WI38 (cell line): Measurements from ENCODE around the gene ZFP69B.

Experiments
- H3K4me3 ChIP-seq: 2 replicates; pipeline ENCODE4 v1.5.1; 2011; ENCODE audit warnings: low read depth, mild to moderate bottlenecking, control low read depth, low read length
- TF ChIP-seq, protein P1 (sequence below): IDR thresholded peaks from 2 replicates; pipeline ENCODE4 v1.5.1; 2012; ENCODE audit warnings: low read depth, mild to moderate bottlenecking, control low read depth, low read length

The ZFP69B gene

DNA sequence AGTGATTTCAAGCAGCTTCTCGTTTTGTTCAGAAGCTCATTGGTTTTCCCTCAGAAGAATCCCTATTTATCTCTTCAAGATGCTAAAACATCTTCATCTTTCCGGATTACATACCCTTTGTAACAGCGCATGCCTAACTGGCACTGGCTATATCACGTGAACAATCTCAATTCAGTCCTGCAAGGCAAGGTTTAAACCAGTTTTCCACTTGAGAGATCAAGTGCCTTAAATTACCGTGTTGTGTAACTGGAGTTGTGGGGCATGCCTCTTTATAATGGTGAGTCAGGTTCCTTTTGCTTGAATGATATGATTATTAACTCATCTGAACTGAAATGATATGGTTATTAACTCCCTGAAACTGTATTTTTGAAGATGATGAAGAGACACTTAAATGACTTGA lies 11.0 kb upstream of the ZFP69B start:
- no peak overlapping the region for H3K4me3 ChIP-seq
- TF ChIP-seq, protein P1, sequence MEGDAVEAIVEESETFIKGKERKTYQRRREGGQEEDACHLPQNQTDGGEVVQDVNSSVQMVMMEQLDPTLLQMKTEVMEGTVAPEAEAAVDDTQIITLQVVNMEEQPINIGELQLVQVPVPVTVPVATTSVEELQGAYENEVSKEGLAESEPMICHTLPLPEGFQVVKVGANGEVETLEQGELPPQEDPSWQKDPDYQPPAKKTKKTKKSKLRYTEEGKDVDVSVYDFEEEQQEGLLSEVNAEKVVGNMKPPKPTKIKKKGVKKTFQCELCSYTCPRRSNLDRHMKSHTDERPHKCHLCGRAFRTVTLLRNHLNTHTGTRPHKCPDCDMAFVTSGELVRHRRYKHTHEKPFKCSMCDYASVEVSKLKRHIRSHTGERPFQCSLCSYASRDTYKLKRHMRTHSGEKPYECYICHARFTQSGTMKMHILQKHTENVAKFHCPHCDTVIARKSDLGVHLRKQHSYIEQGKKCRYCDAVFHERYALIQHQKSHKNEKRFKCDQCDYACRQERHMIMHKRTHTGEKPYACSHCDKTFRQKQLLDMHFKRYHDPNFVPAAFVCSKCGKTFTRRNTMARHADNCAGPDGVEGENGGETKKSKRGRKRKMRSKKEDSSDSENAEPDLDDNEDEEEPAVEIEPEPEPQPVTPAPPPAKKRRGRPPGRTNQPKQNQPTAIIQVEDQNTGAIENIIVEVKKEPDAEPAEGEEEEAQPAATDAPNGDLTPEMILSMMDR = no peak

DNA sequence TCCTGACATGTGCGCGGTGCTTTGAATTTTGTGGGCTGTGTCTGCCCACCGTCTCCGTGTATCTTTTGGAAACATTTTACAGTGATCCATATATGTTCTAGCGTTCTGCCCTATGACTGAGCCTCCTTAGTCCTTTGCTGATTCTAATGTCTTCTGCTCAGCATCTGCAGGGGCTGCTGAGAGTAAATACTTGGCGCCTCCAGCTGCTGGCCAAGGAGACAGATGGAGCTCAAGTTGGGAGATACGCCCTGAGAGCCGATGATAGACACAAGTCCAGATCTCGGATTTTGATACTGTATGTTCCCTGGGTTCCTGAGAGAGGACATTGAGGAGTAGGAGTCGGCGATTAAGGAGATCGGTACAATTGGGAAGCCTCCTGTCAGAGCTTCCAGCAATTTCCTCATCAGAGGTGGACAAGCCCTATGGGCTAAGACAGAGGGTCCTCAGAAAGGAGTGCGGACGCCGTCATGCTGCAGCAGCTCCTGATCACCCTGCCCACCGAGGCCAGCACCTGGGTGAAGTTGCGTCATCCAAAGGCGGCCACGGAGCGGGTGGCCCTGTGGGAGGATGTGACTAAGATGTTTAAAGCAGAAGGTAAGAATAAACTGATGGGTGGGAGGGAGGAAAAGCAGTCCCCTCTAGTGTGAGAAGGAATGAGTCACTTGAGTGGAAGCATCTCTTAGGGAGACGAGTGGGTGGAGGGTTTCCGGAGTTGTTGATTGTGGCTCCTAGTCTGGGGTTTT lies 390 bp downstream of the ZFP69B start:
- peak overlapping the region; percentile 83 for H3K4me3 ChIP-seq
- TF ChIP-seq, protein P1 = no peak

DNA sequence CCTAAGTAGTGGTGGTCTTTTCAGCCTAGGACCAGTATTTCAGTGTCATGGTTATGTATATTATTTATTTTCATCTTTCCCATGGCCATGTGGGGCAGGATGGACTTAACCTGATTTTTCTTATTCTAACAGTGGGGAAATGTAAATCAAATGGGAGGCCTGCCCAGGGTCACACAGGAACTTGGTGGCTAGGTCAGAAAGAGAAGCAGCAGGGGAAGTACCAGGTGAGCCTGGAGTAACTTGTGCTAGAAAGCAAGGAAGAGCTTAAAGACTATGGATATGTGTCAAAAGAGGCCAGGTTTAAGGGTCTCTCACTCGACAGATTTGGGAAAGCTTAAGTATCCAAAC lies 936 bp downstream of the ZFP69B start:
- TF ChIP-seq, protein P1 = no peak
- H3K4me3 ChIP-seq = peak overlapping the region; percentile 83

DNA sequence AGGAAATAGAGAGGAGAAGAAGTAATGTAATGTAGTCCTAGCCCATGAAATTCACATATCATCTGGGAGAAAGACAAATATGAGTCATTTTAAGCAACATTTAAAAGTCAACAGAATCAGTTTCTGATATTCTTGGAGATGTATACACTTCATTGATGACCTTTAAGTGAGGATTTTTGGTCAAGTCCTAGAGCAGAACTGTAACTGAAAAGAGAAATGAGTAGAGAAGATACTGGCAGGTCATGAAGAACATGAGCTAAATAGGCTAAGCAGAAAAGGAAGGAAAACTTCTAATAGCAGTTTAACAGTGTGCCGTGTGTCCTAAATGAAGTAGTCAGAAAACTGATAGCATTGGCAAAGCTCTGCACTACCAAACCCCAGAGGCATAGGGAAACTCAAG lies 4.6 kb downstream of the ZFP69B start:
- TF ChIP-seq, protein P1 = no peak
- no peak overlapping the region for H3K4me3 ChIP-seq

- H3K4me3 ChIP-seq = no peak overlapping the region
- TF ChIP-seq, protein P1 = no peak
Observed at GRCh38 chr1:40462956-40463590, 12.8 kb downstream of the ZFP69B start.

GRCh38 chr1:40469327-40469726 lies 19.1 kb downstream of the ZFP69B start:
- TF ChIP-seq, protein P1 = no peak

DNA sequence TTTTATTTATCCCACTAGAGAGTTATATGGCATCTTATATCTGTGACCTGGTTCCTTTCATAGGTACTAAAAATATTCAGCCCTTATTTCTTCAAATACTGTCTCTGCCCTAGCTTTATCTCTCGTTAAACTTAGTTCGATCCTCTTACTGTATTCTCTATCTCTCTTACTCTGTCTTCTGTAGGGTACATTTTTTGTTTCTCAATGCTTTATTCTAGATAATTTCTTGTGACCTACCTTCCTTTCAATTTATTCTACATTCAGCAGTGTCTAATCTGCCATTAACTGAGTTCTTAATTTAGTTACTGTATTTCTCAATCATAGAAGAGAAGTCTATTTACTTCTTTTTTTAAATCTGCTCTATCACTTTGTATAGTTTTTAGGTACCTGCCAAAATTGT lies 25.0 kb downstream of the ZFP69B start:
- H3K4me3 ChIP-seq = no peak overlapping the region
- TF ChIP-seq, protein P1 = no peak

More at GRCh38 chr1:40469327-40469726, 19.1 kb downstream of the ZFP69B start:
- no peak overlapping the region for H3K4me3 ChIP-seq
